Activated effector memory CD4-positive, alpha-beta T cell treated with anti-CD3 and anti-CD28 coated beads, Interleukin-2, amount 50 U/mL, for 16 hours (primary cell): ENCODE data around the gene NAGA.

ENCODE experiments used
- DNase-seq: peaks from one replicate; pipeline ENCODE4 v3.0.0-alpha.2; 2020

NAGA gene

GRCh38 chr22:42035256-42035655 is 35.4 kb downstream of the NAGA start:
- DNase-seq, result no peak

- DNase-seq, result no peak
Measured at GRCh38 chr22:42033263-42034181, 37.1 kb downstream of the NAGA start.

- no peak for DNase-seq
Measured at GRCh38 chr22:42026705-42027104, 43.9 kb downstream of the NAGA start.

GRCh38 chr22:42025421-42025820 is 45.2 kb downstream of the NAGA start:
- DNase-seq, result no peak

GRCh38 chr22:42022162-42022847 is 48.3 kb downstream of the NAGA start:
- no peak for DNase-seq

- no peak for DNase-seq
Measured at GRCh38 chr22:42021571-42021970, 49.0 kb downstream of the NAGA start.

GRCh38 chr22:42018224-42018623 is 52.4 kb downstream of the NAGA start:
- DNase-seq, result no peak

GRCh38 chr22:42016111-42016510 is 54.5 kb downstream of the NAGA start:
- no peak for DNase-seq

GRCh38 chr22:42013385-42013784 is 57.2 kb downstream of the NAGA start:
- no peak for DNase-seq

GRCh38 chr22:42010778-42011177 is 59.8 kb downstream of the NAGA start:
- no peak for DNase-seq
